GM18517 (cell line): ENCODE results near the gene FYCO1.
A peak's percentile ranks its signal among the peaks of the same experiment; 100 is the strongest.
"Not testable (repeated sequence)": the region's sequence is repeated elsewhere in the genome, so short reads cannot be mapped to it uniquely, and the experiment has no call there.

Experiments used
- ATAC-seq: cut with Tn5 transposase; IDR thresholded peaks from one replicate; pipeline ENCODE4 v1.9.1; 2021; ENCODE audit warnings: mild to moderate bottlenecking, moderate library complexity; ENCODE audit not compliant: unreplicated experiment

Gene FYCO1

DNA sequence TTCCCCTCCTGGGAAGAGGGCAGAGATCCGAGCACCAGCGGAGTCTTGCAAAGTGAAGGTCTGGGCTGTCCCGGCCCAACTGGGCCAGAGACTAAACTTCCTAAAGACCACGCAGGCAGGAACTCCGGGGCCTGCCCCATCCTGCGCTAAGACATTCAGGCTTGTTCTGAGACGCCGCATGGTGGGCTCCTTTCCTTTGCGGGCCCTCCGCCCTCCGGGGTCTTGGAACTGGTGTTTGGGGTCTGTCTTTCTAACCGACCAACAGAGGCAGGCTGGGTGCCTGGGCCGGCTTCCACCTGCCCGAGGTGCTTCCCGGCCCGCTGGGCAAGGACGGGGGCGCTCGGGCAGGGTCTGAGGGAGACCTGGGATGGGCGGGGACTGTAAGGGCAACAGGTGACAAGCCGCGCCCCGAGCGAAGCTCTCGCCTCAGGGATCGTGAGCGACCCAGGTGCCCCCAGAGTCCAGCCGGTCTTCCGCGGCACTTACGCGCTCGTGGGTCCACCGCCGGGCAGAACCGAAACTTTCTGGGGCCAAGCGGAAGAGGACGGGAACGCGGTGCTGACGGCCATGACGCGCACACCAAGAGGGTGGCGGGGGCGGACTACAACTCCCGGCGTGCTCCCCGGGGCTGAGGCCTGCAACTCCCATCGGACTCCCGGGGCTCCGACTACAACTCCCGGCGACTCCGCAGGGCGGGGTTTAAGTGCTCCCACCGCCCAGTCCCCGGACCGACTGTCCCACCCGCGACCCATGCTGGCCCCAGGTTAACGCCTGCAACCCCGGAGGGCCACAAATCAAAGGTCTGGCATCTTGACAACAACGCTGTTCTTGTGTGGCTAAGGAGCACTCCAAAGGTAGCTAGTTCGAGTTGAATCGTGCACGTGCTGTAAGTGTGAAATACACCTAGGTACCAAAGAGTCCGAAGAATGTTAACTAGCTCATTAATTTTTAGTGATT lies at the start of gene FYCO1:
FYCO1 (minus strand) TSS at position 589 of the 957 bp plus-strand sequence. CDS start 10,914 bp downstream, outside the sequence.
- ATAC-seq = peak; percentile 65

DNA sequence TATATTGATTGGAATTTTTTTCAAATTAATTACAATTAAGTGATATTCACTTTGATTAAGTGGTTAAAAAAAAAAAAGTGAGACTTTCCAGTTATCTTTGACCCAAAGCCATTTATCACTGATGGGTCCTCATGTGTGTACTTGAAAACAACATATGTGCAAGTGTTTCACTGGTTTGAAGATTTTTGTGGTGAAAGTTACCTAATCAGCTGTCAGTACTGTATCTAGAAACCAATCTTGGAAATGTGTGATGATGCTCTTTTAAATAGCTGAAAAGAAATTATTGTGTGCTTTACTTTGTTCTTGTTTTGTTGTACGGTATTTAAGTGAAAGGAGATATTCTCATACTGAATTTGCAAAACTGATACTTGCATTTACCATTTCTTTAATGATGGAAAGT lies 43.3 kb upstream of the FYCO1 start:
- no peak for ATAC-seq

DNA sequence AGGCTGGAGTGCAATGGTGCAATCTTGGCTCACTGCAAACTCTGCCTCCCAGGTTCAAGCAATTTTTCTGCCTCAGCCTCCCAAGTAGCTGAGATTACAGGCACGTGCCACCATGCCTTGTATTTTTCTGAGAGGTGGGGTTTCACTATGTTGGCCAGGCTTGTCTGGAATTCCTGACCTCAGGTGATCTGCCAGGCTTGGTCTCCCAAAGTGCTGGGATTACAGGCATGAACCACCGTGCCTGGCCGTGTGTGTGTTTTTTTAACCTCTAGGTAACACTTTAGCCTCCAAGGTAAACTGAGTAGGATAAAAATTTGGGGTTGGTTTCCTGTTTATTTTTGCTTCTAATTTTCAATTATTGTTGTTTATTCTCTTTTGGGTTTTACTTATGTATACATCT lies 42.4 kb upstream of the FYCO1 start:
- not testable (repeated sequence) for ATAC-seq

DNA sequence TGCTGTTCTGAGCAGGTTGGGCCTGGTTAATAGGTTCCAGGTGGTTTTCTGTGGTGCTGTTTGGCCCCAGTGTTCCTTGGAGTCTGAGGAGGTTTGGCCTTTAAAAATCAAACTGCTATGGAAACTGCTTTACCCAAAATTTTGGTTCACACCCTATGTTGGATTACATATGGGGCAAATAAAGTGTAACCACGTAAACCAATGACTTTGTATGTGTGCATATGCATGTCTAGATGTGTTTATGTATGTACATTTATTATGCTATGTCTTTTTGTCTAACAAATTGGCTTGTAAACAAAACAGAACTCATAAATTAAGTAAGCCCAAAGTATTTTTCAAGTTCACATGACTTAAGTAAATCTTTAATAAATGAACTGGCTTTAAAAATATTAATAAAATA lies 40.6 kb upstream of the FYCO1 start:
- ATAC-seq = no peak

DNA sequence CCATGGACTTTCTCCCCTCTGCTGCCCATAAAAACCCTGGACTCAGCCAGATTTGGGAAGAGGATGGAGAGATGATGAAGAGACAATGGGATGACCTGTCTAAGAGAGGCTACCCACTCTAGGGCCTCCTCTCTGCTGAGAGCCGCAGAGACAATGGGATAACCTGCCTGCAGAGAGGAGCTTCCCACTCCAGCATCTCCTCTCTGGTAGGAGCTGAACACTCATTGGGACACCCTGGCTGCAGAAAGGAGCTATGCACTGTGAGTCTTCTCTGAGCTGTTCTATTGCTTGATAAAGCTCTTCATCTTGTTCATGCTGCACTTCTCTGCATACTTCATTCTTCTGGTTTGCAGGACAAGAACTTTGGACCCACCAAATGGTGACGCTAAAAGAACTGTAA lies 36.1 kb upstream of the FYCO1 start:
- ATAC-seq = no peak

DNA sequence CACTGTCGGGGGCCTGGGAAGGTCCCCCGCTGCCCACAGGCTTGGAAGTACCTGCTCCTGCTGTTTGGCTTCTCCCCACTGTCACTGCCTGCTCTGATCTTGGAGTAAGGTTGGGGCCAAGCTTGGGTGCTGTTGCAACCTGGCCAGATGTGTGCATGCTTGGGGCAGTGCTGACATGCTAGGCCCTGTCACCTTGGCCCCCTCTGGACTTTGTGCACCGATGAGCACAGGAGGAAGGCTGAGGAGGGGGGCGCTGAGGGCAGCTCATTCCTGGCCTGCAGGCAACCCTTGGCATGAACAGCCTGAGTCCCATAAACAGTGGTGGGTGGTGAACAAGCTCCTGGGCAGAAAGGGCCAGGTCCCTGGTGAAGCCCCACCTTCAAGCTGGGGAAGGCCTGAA lies 35.6 kb upstream of the FYCO1 start:
- no peak for ATAC-seq

DNA sequence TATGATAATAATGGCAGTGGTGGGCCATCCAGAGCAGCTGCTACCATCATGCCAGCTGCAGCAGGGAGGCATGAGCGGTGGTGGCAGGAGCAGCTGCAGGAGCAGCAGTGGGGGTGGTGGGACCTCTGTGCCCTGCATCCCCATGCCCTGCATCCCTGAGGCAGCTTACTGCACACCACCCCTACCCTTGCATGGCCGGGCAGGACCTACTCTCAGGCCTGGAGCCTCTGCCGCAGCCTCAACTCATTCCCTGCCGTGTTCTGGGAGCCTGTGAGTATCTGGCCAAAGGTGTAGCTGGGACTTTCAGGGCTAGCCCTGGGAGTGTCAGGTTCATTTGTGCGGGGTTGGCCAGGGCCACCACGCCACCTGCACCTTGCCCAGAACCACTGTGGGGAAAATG lies 35.0 kb upstream of the FYCO1 start:
- no peak for ATAC-seq

DNA sequence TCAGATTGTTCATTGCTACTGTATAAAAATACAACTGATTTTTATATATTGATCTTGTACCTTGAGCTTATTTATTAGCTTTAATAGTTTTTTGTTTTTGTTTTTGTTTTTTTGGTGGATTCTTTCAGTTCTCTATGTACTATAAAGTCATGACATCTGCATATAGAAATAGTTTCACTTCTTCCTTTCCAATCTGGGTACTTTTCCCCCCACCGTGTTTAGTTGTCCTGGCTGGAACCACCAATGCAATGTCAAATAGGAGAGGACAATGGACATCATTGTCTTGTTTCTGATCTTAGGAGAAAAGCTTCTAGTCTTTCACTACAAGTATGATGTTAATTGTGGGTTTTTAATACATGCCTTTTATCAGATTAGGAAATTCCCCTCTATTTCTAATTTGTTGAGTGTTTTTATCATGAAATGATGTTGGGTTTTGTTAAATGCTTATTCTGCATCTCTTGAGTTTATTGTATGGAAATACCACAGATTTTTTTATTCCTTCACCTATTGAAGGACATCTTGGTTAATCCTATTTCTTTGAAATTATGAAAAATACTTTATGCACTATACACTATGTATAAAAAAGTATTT lies 34.4 kb upstream of the FYCO1 start:
- no peak for ATAC-seq

DNA sequence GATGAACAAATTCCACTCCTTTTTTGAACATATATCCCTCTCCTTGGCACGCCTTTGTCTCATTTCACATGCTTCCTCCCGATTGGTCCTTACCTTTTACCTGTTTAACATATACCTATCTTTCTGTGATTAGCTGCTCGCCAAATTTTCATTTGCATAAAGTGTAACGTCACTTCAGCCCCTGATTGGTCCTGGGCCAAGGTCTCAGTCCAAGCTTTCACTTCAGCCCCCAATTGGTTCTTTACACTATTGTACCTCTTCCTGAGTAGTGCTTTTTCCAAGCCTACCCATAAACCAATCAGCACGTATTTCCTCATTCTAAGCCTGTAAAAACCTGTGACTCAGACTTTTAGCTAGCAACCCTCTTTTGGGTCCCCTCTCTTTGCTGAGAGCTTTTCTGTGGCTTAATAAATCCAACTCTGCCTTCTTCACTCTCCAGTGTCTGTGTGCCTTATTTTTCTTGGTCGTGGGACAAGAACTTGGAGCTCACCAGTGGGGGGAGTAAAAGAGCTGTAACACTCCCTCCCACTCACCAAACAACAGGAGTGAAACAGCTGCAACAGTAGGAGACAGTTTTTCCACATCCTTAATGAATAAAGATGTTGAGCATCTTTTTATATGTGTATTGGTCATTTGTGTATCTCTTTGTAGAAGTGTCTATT lies 32.2 kb upstream of the FYCO1 start:
- ATAC-seq = no peak

DNA sequence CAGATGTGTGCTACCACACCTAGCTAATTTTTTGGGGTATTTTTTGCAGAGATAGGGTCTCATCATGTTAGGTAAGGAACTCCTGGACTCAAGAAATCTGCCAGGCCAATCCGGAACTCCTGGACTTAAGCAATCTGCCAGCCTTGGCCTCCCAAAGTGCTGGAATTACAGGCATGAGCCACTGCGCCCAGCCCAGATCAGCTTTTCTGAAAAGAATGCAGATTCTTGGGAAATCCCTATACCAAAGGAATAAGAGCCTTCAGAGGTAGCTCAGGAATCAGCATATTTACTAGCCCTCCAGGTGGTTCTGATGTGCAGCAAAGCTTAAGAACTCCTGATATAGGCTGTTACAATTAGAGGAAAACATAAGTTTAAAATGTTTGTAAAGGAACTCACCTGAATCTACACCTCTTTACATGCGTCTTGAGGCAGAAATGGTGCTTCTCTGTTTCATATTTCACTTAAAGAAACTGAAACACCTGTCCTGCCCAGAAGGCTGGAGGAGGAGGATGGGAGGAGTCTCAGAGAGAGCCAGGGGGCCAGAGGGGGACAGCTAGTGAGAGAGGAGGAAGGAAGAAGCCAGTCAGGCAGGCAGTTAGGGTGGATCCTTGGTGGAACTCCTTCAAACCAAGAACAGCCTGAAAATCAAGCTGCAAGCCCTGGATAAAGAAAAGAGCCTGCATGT lies 31.5 kb upstream of the FYCO1 start, which contains the start of gene XCR1:
XCR1 (minus strand) TSS at position 463 of the 685 bp plus-strand sequence. CDS start 5,536 bp downstream, outside the sequence.
- no peak for ATAC-seq

DNA sequence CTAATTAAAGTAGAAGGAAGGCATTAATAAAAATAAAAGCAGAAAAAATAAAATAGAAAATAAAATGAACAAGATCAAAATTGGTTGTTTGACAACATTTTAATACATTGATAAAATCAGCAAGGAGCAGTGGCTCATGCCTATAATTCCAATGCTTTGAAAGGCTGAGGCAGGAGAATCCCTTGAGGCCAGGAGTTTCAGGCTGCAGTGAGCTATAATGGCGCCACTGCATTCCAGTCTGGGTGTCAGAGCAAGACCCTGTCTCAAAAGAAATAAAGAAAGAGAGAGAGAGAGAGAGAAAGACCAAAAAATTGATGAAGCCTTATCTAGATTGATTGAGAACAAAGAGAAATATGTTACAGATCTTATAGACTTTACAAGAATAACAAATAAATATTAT lies 29.5 kb upstream of the FYCO1 start:
- ATAC-seq = no peak

DNA sequence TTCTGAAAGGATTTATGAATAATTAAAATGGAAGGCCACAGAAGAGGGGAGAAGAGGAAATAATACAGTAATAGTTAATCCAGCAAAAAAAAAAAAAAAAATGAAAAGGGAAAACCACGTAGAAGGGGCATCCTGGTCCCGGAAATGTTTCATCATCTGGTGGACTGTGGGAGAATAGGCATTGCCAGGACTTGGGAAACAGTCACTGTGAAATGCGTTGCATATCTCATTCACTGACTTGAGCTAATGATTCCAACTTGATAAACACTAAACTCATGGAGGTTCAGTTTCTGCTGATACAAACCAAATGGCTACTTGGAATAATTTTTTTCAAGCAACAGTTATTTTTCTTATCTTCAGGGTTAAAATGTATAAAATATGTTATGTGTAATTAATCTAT lies 28.5 kb upstream of the FYCO1 start:
- ATAC-seq = no peak

DNA sequence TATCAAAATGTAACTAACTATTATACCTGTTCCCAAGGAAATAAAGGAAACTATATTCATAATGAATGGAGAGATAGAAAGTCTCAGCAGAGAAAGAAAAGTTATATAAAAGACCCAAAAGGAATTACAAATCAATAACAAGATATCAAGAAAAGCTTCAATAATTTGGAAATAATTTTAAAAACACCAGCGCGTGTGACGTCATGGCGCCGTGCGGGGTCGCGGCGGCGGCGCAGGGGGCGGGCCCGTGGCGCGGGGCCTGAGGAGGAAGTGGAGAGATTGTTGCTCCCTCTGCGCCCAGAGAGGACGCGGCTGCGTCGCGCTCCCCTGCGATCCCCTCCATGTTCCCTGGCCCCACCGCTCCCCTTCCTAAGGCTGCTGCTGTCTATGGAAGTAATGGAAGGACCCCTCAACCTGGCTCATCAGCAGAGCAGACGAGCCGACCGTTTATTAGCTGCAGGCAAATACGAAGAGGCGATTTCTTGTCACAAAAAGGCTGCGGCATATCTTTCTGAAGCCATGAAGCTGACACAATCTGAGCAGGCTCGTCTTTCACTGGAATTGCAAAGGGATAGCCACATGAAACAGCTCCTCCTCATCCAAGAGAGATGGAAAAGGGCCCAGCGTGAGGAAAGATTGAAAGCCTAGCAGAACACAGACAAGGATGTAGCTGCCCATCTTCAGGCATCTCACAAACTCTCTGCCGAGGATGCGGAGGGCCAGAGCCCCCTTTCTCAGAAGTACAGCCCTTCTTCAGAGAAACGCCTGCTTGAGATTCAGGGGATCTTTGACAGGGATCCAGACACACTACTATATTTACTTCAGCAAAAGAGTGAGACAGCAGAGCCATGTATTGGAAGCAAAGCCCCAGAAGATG lies 27.5 kb upstream of the FYCO1 start:
- ATAC-seq = no peak

DNA sequence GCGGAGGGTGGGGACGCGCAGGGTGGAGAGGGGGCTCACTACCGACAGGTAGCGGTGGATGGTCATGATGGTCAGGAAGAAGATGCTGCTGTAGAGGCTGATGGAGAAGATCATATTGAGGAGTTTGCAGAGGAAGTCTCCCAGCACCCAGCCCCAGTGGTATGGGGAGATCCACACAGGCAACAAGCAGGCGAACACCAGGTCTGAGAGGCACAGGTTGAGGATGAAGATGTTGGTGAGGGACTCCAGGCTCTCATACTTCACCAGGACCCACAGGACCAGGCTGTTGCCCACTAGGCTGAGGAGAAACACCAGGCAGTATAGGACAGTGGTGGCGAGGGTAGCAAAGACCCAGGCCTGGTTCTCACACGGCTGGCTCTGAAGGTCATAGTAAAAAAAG lies 25.9 kb upstream of the FYCO1 start:
- ATAC-seq = no peak

DNA sequence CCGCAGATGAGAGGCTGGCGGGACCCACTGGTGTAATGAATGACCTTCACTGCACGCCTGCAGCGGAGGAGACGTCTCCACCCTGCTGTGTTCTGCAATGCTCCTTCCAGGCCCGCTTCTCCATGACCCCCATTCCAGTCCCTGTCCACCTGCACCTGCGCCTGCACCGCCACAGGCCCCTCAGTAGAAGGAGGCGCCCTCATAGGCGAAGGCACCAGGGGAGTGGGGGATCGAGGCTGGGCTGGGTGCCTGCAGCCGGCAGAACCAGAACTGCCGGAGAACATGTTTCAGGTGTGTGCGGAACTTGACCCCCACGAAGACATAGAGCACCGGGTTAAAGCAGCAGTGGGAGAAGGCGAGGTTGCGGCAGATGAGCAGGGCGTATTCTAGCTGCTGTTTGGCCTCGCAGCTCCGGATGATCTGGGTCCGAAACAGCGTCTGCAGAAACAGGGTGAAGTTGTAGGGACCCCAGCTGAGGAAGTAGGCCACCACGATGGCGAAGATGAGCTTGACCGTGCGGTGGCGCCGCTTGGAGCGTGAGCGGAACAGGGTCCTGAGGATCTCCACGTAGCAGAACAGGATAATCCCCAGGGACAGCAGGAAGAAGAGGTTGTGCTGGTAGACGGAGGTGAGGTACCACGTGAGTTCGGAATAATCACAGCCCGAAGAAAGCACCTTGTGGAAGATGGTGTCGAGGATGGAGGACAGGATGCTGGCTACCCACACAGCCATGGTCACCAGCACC lies 25.3 kb upstream of the FYCO1 start:
- ATAC-seq = no peak

DNA sequence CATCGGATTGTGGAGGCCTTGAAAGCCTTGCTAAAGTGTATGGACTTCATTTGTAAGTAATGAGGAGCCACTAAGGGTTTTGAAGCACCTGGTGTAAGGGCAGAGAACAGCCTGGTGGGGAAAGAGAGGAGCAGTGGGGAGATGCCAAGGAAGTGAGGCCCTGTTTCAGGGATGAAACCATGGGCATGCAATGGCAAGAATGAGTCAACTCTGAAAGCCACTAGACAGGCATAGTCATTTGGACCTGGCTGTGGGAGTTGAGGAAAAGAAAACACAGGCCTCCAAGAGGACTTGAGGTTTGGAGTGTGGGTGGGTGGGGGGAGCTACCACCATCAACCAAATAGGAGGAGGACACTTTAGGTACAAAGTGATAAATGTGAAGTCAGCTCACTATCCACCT lies 24.1 kb upstream of the FYCO1 start:
- no peak for ATAC-seq

DNA sequence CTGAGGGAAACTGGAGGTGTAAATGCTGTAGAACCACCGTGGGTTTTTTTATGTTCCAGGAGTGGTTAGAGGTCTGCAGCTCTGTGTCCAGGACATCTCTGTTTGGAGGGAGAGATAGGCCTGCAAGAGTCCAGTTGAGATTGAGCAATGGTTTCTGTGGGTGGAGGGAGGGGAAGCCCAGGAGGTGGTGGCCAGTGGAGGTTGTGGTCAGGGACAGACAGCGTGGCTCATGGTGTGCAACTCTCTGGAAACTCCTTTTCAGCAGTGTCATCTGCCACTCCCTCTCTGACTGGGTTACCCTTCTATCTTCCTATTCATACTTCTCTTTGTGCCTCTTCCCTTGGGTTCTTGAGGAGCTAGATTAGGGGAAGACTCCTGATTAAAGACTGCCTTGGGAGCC lies 22.1 kb upstream of the FYCO1 start:
- ATAC-seq = no peak

DNA sequence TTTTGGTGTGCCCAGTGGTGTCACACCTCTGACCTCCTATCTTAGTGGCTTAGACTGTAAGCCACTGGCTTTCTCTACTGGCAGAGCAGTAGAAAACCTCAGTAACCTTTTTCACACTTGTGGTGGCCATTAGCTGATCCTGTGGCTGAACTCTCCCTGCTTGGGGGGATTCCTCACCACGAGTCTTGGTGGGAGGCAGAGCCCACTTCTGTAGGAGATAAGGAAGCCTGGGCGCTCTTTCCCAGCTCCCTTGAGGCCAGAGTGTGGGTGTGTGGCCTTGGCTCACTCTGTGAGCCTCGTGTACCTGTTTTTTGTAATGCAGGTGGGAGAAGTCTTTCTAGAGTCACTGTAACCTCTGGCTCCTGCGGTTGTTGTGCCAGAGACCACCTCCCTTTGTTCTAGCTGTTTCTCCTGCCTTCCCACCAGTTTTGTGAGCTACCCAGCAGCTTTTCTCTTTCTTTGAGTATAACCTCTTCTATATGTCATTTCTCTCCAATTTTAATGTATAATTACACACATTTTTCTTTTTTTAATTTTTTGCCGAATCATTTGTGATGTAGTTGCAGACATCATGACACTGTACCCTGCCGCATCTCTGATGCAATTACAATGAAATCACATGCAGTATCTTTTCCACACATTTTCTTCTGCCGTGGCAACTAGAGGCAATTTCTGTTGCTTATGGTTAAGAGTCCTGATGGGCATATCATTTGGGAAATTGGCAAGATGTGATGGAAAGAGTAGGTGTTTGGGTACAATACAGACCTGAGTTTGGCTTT lies 17.9 kb upstream of the FYCO1 start:
- no peak for ATAC-seq

DNA sequence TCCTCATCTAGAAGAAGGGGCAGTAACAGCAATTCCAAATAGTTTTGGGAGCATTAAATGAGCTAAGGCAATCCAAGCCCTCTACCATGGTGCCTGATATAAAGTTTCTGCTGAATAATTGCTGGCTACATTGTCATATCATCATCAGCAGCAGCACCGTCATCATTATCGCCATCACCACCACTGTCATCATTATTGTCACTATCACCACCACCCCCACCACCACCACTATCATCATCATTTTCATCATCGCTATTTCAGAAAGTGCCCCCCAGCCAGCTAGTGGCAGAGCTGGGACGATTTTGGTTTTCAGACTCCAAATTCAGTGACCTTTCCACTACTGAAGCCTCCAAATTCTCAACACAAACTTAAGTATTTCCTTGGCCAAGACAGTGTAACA lies 16.6 kb upstream of the FYCO1 start:
- no peak for ATAC-seq
